GM23338 (cell line): ENCODE data around the gene BMP8B. TPM values are rescaled to one million over a fixed set of nuclear protein-coding genes. Genes with fewer than 3 reads are reported as not detected.
A peak's percentile ranks its signal among the peaks of the same experiment; 100 is the strongest.

ENCODE experiments used
- ATAC-seq: fragments of 200-7000 bp; cut with Tn5 transposase; 3 replicates; pipeline ENCODE4 v1.9.1; 2020
- DNase-seq: peaks from one replicate; pipeline ENCODE4 v3.0.0-alpha.2; 2015; ENCODE audit warnings: low spot score
- H2AFZ ChIP-seq: fragments of 200-600 bp; sonication (generic); 2 replicates; pipeline ENCODE4 v1.8.0; 2016; ENCODE audit warnings: antibody characterized with exemption, mild to moderate bottlenecking, moderate library complexity
- H3F3A ChIP-seq: fragments of 200-600 bp; sonication (generic); replicated peaks from 2 replicates; pipeline ENCODE4 v1.8.0; 2017; ENCODE audit warnings: antibody characterized with exemption, mixed run types, low read depth
- H3K27ac ChIP-seq: fragments of 200-600 bp; sonication (generic); 2 replicates; pipeline ENCODE4 v1.6.1; 2016; ENCODE audit warnings: low read depth
- H3K27me3 ChIP-seq: fragments of 200-600 bp; sonication (generic); 2 replicates; pipeline ENCODE4 v1.8.0; 2016; ENCODE audit warnings: mild to moderate bottlenecking, mixed run types, moderate library complexity; ENCODE audit not compliant: insufficient read depth
- H3K36me3 ChIP-seq: fragments of 200-600 bp; sonication (generic); 2 replicates; pipeline ENCODE4 v1.8.0; 2016; ENCODE audit warnings: mild to moderate bottlenecking; ENCODE audit not compliant: insufficient read depth
- H3K4me1 ChIP-seq: fragments of 200-600 bp; sonication (generic); 2 replicates; pipeline ENCODE4 v1.8.0; 2016; ENCODE audit warnings: mild to moderate bottlenecking, moderate library complexity; ENCODE audit not compliant: insufficient read depth
- H3K4me2 ChIP-seq: fragments of 200-600 bp; sonication (generic); 2 replicates; pipeline ENCODE4 v1.7.1; 2017; ENCODE audit warnings: mixed run types
- H3K4me3 ChIP-seq: fragments of 200-600 bp; sonication (generic); 2 replicates; pipeline ENCODE4 v1.6.1; 2016; ENCODE audit warnings: mixed run types
- H3K79me2 ChIP-seq: fragments of 200-600 bp; sonication (generic); replicated peaks from 2 replicates; pipeline ENCODE4 v1.8.0; 2017; ENCODE audit warnings: mild to moderate bottlenecking; ENCODE audit not compliant: insufficient read depth
- H3K9me2 ChIP-seq: fragments of 200-600 bp; sonication (generic); 2 replicates; pipeline ENCODE4 v1.8.0; 2017; ENCODE audit not compliant: insufficient read depth
- H4K20me1 ChIP-seq: fragments of 200-600 bp; sonication (generic); replicated peaks from 2 replicates; pipeline ENCODE4 v1.8.0; 2017; ENCODE audit warnings: mild to moderate bottlenecking; ENCODE audit not compliant: insufficient read depth
- H3K27ac Mint-ChIP-seq: 2 replicates; pipeline ENCODE4 v1.8.0; 2020; ENCODE audit warnings: inconsistent platforms, mild to moderate bottlenecking, moderate library complexity, mixed read lengths
- H3K27me3 Mint-ChIP-seq: 3 replicates; pipeline ENCODE4 v1.8.0; 2022; ENCODE audit warnings: low read depth, mild to moderate bottlenecking, moderate library complexity, mixed read lengths, inconsistent platforms; ENCODE audit not compliant: insufficient read depth, poor library complexity
- H3K36me3 Mint-ChIP-seq: 3 replicates; pipeline ENCODE4 v1.8.0; 2021; ENCODE audit warnings: low read depth, mild to moderate bottlenecking, inconsistent platforms, moderate library complexity, mixed read lengths
- H3K4me1 Mint-ChIP-seq: 3 replicates; pipeline ENCODE4 v1.8.0; 2020; ENCODE audit warnings: mild to moderate bottlenecking, inconsistent platforms, mixed read lengths
- H3K4me3 Mint-ChIP-seq: 3 replicates; pipeline ENCODE4 v1.8.0; 2021; ENCODE audit warnings: moderate library complexity, mild to moderate bottlenecking, inconsistent platforms, mixed read lengths
- H3K9me3 Mint-ChIP-seq: 3 replicates; pipeline ENCODE4 v1.8.0; 2020; ENCODE audit warnings: moderate library complexity, mild to moderate bottlenecking, inconsistent platforms, mixed read lengths
- CREB1 ChIP-seq: fragments of 250-450 bp; sonication (Bioruptor Pico); IDR thresholded peaks from 2 replicates; pipeline ENCODE4 v1.5.0; 2020; ENCODE audit warnings: low read depth, mild to moderate bottlenecking, moderate library complexity
- EZH2 ChIP-seq: fragments of 200-600 bp; sonication (generic); IDR thresholded peaks from one replicate; pipeline ENCODE4 v1.8.0; 2017; ENCODE audit warnings: antibody characterized with exemption, mild to moderate bottlenecking, low read depth; ENCODE audit not compliant: unreplicated experiment
- STAT1 ChIP-seq: IDR thresholded peaks from one replicate; pipeline ENCODE4 v1.6.1; 2016; ENCODE audit warnings: antibody characterized with exemption; ENCODE audit not compliant: unreplicated experiment
- ZNF462 ChIP-seq: fragments of 250-450 bp; sonication (Bioruptor Pico); IDR thresholded peaks from 2 replicates; pipeline ENCODE4 v1.5.0; 2020; ENCODE audit warnings: mild to moderate bottlenecking, moderate library complexity
- polyA plus RNA-seq: library from polyadenylated mRNA; unstranded; fragments of >200 nt; fragmentation: Nextera tagmentation; extraction: Ambion mirVana; gene quantifications from 2 replicates; pipeline ENCODE4 v1.2.1, GENCODE V29; 2016
- total RNA-seq: library from RNA; depleted of rRNA; stranded (reverse); fragments of >200 nt; shearing (Covaris generic); gene quantifications from 2 replicates; pipeline ENCODE4 v1.2.3, GENCODE V29; 2014
- TF ChIP-seq, protein P1 (sequence below), 2 experiments: fragments of 200-600 bp in 1 of 2; sonication (generic) in 1 of 2; conservative IDR thresholded peaks; 2 replicates each; pipeline versions ENCODE4 v1.5.1 to v1.6.1; 2016 to 2017; ENCODE audit warnings: antibody characterized with exemption in 2 of 2, low read depth in 2 of 2, mild to moderate bottlenecking in 2 of 2, moderate library complexity in 1 of 2
- TF ChIP-seq, protein P2 (sequence below): IDR thresholded peaks from 2 replicates; pipeline ENCODE4 v1.6.1; 2016; ENCODE audit warnings: antibody characterized with exemption
- TF ChIP-seq, protein P3 (sequence below): IDR thresholded peaks from one replicate; pipeline ENCODE4 v1.6.1; 2018; ENCODE audit warnings: antibody characterized with exemption; ENCODE audit not compliant: unreplicated experiment

BMP8B gene
- total and polyA plus RNA-seq, 2 experiments from 2014 or later = 0.16 to 0.90 TPM

DNA sequence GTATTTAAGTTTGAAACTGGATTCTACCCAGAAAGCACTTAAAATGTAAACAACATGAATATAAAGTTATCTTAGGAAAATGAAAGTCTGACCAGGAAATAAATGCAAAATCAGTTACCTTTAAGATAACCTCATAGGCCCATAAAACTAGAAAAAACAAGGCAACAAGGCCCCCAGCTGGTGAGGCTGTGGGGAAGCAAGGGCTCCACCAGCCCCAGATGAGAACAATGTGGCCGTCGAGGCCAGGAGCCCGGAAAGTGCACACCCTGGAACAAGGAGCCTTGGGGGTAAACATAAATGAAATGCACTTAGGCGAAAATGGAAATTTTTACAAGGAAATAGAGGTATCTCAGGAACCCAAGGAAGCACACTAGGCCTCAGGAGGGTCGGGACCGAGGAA, 37.9 kb upstream of the BMP8B start:
- no peak for TF ChIP-seq CREB1 (CRISPR knock-in tag)
- TF ChIP-seq, protein P1, sequence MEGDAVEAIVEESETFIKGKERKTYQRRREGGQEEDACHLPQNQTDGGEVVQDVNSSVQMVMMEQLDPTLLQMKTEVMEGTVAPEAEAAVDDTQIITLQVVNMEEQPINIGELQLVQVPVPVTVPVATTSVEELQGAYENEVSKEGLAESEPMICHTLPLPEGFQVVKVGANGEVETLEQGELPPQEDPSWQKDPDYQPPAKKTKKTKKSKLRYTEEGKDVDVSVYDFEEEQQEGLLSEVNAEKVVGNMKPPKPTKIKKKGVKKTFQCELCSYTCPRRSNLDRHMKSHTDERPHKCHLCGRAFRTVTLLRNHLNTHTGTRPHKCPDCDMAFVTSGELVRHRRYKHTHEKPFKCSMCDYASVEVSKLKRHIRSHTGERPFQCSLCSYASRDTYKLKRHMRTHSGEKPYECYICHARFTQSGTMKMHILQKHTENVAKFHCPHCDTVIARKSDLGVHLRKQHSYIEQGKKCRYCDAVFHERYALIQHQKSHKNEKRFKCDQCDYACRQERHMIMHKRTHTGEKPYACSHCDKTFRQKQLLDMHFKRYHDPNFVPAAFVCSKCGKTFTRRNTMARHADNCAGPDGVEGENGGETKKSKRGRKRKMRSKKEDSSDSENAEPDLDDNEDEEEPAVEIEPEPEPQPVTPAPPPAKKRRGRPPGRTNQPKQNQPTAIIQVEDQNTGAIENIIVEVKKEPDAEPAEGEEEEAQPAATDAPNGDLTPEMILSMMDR (conservative IDR thresholded peaks at IDR 0.05; ENCODE audit: low read depth in 2 of 2) = peak; percentile 21 to 28; a peak in 2 of 4 replicates
- no peaks in the 10 kb centered on the region for H3K36me3 ChIP-seq
- DNase-seq (no peak), ATAC-seq (peak; percentile 52)
- no peak overlapping the region for H3K27ac ChIP-seq
- H3F3A ChIP-seq = no peaks in the 10 kb centered on the region
- H3K4me1 Mint-ChIP-seq = peaks cover 6% of the 10 kb centered on the region; the same call in 2 of the 3 replicates
- H3K4me1 ChIP-seq = peaks cover 3% of the 10 kb centered on the region; the same call in 1 of the 2 replicates
- no peaks in the 10 kb centered on the region; the same call in 2 of the 3 replicates for H3K9me3 Mint-ChIP-seq
- H3K4me2 ChIP-seq = no peak overlapping the region
- H3K27ac Mint-ChIP-seq = no peak overlapping the region
- no peaks in the 10 kb centered on the region for H3K36me3 Mint-ChIP-seq
- H4K20me1 ChIP-seq = no peaks in the 10 kb centered on the region
- H3K27me3 ChIP-seq = no peaks in the 10 kb centered on the region
- no peaks in the 10 kb centered on the region for H3K79me2 ChIP-seq
- H3K9me2 ChIP-seq = no peaks in the 10 kb centered on the region
- H3K27me3 Mint-ChIP-seq = peaks cover 8% of the 10 kb centered on the region
- H2AFZ ChIP-seq = peak overlapping the region; percentile 49; the same call in 1 of the 2 replicates
- no peak overlapping the region for H3K4me3 ChIP-seq
- no peak overlapping the region for H3K4me3 Mint-ChIP-seq

DNA sequence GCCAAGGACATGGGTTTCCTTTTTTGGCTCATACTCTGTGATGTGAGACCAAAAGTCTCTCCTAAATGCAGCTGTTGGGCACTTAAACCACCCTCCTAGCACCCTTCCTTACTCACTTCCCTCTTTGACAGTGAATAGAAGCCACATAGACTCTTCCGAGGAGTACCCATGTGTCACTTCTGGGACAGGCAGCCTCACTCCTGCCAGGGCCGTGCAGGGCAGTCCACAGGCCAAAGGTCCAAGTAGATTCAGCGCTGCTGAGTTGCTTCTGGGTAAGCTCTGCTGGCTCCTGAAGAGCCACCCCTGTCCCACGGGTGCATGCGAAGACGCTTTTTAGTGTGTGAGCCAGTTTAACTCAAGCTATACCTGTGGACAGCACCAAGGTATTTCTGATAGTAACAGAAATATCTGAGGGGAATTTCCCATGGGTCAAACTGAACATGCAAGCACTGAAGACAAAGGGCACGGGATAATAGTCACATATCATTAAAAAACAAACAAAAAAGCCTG, 36.8 kb upstream of the BMP8B start:
- Mint-ChIP-seq H3K36me3 (no peaks in the 10 kb centered on the region), H3K4me1 (peaks cover 4% of the 10 kb centered on the region; the same call in 2 of the 3 replicates), H3K27ac (no peak overlapping the region), H3K27me3 (peaks cover 8% of the 10 kb centered on the region), H3K9me3 (no peaks in the 10 kb centered on the region; the same call in 2 of the 3 replicates), H3K4me3 (no peak overlapping the region)
- no peak for ATAC-seq
- Histone ChIP-seq H3K4me1 (no peaks in the 10 kb centered on the region), H3K79me2 (no peaks in the 10 kb centered on the region), H2AFZ (no peak overlapping the region), H3K4me3 (no peak overlapping the region), H3F3A (no peaks in the 10 kb centered on the region), H3K27ac (no peak overlapping the region), H3K27me3 (no peaks in the 10 kb centered on the region), H3K9me2 (no peaks in the 10 kb centered on the region), H3K4me2 (no peak overlapping the region), H4K20me1 (no peaks in the 10 kb centered on the region), H3K36me3 (no peaks in the 10 kb centered on the region)
- no peak for DNase-seq
- TF ChIP-seq, protein P2, sequence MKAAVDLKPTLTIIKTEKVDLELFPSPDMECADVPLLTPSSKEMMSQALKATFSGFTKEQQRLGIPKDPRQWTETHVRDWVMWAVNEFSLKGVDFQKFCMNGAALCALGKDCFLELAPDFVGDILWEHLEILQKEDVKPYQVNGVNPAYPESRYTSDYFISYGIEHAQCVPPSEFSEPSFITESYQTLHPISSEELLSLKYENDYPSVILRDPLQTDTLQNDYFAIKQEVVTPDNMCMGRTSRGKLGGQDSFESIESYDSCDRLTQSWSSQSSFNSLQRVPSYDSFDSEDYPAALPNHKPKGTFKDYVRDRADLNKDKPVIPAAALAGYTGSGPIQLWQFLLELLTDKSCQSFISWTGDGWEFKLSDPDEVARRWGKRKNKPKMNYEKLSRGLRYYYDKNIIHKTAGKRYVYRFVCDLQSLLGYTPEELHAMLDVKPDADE = no peak
- TF ChIP-seq CREB1 (CRISPR knock-in tag) (no peak), STAT1 (no peak), EZH2 (no peak), ZNF462 (no peak)
- TF ChIP-seq, protein P3, sequence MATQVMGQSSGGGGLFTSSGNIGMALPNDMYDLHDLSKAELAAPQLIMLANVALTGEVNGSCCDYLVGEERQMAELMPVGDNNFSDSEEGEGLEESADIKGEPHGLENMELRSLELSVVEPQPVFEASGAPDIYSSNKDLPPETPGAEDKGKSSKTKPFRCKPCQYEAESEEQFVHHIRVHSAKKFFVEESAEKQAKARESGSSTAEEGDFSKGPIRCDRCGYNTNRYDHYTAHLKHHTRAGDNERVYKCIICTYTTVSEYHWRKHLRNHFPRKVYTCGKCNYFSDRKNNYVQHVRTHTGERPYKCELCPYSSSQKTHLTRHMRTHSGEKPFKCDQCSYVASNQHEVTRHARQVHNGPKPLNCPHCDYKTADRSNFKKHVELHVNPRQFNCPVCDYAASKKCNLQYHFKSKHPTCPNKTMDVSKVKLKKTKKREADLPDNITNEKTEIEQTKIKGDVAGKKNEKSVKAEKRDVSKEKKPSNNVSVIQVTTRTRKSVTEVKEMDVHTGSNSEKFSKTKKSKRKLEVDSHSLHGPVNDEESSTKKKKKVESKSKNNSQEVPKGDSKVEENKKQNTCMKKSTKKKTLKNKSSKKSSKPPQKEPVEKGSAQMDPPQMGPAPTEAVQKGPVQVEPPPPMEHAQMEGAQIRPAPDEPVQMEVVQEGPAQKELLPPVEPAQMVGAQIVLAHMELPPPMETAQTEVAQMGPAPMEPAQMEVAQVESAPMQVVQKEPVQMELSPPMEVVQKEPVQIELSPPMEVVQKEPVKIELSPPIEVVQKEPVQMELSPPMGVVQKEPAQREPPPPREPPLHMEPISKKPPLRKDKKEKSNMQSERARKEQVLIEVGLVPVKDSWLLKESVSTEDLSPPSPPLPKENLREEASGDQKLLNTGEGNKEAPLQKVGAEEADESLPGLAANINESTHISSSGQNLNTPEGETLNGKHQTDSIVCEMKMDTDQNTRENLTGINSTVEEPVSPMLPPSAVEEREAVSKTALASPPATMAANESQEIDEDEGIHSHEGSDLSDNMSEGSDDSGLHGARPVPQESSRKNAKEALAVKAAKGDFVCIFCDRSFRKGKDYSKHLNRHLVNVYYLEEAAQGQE = no peak
